Thyroid gland (tissue), 4 donors: ENCODE data around the gene ETS1.

Source experiments
- POLR2A ChIP-seq, 2 donors: fragments of 450-650 bp; IDR thresholded peaks; one replicate each; pipeline ENCODE4 v1.6.1; 2017; ENCODE audit warnings: antibody characterized with exemption in 2 of 2, mild to moderate bottlenecking in 2 of 2, moderate library complexity in 1 of 2
- TF ChIP-seq, protein P1 (sequence below), 6 experiments: fragments of 200-600 bp in 3 of 6; fragments of 450-650 bp in 3 of 6; sonication (generic) in 3 of 6; IDR thresholded peaks; one replicate each; pipeline ENCODE4 v1.5.1; 2016 to 2019; ENCODE audit warnings: antibody characterized with exemption in 6 of 6, mild to moderate bottlenecking in 2 of 6, inconsistent platforms in 1 of 6, moderate library complexity in 1 of 6

DNA sequence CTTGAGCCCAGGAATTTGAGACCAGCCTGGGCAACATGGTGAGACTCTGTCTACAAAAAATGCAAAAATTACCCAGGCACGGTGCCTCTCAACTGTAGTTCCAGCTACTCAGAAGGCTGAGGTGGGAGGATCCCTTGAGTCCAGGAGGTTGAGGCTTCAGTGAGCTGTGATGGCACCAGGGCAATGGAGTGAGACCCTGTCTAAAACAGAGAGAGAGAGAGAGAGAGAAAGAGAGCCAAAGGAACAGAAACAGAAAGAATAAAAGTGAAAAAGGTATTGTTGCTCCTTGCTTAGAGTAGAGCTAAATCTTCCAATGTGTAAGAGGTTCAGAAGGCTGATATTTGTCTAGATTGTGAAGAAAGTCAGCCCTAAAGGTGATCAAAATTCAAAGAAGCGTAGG, 8.9 kb upstream of the ETS1 start:
- TF ChIP-seq, protein P1, sequence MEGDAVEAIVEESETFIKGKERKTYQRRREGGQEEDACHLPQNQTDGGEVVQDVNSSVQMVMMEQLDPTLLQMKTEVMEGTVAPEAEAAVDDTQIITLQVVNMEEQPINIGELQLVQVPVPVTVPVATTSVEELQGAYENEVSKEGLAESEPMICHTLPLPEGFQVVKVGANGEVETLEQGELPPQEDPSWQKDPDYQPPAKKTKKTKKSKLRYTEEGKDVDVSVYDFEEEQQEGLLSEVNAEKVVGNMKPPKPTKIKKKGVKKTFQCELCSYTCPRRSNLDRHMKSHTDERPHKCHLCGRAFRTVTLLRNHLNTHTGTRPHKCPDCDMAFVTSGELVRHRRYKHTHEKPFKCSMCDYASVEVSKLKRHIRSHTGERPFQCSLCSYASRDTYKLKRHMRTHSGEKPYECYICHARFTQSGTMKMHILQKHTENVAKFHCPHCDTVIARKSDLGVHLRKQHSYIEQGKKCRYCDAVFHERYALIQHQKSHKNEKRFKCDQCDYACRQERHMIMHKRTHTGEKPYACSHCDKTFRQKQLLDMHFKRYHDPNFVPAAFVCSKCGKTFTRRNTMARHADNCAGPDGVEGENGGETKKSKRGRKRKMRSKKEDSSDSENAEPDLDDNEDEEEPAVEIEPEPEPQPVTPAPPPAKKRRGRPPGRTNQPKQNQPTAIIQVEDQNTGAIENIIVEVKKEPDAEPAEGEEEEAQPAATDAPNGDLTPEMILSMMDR (IDR thresholded peaks at IDR 0.05), result no peak
- TF ChIP-seq POLR2A (IDR thresholded peaks at IDR 0.05), result no peak
